Activated CD8-positive, alpha-beta memory T cell treated with anti-CD3 and anti-CD28 coated beads for 24 hours (primary cell): ENCODE measurements around the gene C10orf143.
A peak's percentile ranks its signal among the peaks of the same experiment; 100 is the strongest.
"Not testable (repeated sequence)": the region's sequence is repeated elsewhere in the genome, so short reads cannot be mapped to it uniquely, and the experiment has no call there.

Source experiments
- DNase-seq: peaks from one replicate; pipeline ENCODE4 v3.0.0-alpha.2; 2020

C10orf143 gene

GRCh38 chr10:130027716-130028464 lies 82.7 kb downstream of the C10orf143 start:
- no peak for DNase-seq

GRCh38 chr10:130026670-130027456 lies 83.8 kb downstream of the C10orf143 start:
- DNase-seq, result no peak

DNA sequence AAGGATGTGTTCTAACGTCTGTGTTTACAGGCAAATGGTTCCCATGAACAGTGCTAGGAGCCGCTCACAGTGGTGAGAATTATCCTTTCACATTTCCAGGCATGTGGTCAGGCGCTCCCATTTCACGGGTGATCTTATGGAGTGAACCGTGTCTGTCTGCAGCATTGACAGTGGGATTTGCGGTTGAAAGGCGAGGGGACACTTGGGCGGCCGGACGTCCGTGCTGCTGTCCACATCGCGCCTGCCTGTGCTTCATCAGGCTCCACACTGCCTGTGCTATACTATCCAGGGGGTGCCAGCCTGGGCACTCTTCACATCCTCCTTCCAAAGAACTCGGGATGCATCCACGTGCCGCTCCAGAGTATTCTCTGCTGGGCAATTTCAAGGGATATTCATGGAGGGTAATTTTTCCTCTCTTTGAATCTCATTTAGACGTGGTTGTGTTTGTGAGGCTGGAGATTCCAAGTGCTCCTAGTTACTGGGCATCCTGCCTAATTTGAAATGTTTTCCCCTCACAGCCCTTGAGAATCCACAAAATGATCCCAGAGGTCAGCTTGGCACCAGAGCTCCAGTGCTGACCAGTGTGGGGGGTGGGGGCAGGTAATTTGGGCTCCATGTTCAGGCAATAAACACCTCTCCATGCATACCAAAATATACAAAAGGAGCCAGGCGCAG lies 84.7 kb downstream of the C10orf143 start:
- no peak for DNase-seq

DNA sequence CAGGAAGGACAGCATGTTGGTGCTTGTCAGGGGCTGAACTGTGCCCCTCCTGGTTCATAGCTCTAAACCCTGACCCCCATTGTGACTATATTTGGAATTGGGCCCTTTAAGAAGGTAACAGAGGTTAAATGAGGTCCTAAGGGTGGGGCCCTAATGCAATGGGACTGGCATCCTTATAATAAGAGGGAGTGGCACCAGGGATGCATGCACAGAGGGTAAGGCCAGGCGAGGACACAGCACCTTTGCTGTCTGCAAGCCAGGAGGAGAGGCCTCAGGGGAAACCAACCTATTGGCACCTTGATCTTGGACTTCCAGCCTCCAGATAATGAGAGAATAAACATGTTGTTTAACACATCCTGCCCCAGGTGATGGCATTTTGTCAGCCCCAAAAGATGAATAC lies 85.3 kb downstream of the C10orf143 start:
- no peak for DNase-seq

DNA sequence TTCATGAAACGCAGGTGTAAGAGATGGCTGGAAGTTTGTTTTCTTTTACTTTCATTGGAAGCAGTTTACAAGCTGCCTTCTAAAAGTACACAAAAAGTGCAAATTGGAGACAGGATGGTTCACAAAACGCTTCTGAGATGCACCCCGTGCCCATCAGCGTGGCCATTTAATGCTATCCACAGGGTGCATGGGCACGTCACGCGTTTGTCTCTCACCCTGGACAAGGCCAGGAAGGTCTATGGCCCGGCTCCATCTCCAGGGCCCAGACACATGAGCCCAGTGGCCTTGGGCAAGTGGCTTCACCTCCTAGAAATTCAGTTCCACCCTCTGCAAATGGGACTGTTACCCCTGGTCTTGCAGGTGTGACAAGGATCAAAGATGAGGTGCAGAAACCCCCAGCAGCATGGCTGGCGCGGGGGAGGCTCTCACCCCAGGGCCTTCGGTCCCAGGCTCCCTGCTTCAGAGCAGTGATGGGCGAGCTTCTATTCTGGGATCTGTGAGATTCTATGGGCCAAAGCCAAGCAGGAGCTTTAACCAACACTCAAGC lies 85.8 kb downstream of the C10orf143 start:
- DNase-seq, result no peak

DNA sequence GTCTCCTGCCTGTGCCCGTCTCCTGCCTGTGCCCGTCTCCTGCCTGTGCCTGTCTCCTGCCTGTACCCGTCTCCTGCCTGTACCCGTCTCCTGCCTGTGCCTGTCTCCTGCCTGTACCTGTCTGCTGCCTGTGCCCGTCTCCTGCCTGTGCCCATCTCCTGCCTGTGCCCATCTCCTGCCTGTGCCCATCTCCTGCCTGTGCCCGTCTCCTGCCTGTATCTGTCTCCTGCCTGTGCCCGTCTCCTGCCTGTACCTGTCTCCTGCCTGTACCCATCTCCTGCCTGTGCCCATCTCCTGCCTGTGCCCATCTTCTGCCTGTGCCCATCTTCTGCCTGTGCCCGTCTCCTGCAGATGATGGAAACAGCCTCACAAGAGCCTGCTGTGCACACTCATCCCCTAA lies 86.3 kb downstream of the C10orf143 start:
- DNase-seq, result not testable (repeated sequence)

DNA sequence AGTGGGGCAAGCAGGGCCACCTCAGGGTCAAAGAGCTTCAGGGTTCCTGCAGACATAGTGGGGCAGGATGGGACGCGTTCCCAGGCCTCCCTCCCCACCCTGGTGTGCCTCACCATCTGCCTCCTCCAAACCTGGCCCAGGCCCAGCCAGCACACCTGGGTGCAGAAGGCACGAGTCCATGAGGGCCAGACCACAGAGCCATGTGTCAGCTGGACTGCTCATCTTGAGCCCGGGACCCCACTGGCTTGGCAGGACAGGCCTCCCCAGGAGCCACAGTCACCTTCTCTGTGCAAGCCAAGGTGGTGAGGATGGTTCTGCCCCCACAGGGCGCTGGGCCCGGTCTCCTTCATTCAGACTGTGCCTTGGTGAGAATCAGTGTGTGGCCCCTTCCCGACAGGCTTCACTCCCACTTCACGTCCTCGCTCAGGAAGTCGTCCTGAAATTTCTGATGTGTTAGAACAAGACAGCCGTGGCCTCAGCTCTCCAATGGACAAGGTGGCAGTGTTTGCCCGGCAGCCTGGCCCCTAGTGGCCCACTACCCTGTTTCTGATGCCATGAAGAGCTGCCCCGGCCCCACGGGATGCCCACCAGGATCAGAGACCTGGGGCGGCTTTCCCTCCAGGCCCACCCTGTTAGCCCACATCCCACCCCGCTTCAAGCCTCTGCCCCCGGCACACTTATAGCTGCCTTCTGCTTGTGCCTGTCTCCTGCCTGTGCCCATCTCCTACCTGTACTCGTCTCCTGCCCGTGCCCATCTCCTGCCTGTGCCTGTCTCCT lies 87.0 kb downstream of the C10orf143 start:
- no peak for DNase-seq

DNA sequence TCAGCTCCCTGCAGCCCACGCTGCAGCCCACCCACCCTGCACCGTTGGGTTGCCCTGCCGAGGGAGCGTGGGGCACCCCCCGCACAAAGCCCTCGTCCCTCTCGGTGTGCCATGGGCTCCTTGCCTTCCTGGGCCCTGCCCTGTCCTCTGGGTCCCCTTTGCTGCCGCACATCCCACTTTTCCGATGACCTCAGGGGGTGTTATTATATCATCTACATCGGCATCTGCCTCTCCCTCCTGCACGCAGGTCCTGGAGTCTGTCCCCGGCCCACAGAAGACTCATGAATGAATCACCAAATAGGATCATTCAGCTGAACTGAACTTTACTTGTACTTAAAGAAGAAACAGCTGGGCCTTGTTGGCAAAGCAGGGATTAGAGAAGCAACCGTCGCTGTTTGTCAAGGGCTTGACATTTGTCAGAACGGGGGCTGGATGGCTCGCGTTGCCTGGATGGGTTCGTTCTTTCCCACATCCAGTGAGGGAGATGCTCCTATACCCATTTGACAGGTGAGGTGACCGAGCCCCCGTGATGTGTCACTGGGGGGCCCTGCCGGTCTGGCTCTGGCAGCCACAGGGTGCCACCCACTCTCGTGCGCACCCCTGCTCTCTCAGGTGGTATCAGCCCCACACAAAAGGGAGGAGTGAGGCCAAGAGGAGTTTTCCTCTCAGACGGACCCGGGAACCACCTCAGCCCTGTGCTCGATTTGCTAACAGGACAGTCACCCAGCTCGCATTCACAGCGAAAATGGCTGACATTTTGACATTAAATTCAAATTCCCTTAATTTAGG lies 87.9 kb downstream of the C10orf143 start:
- peak; percentile 17 for DNase-seq

GRCh38 chr10:130022086-130022485 lies 88.5 kb downstream of the C10orf143 start:
- DNase-seq, result peak; percentile 30

GRCh38 chr10:130021383-130021950 lies 89.2 kb downstream of the C10orf143 start:
- peak; percentile 17 for DNase-seq

- DNase-seq, result peak; percentile 47
Observed at GRCh38 chr10:130020651-130021382, 89.8 kb downstream of the C10orf143 start.

DNA sequence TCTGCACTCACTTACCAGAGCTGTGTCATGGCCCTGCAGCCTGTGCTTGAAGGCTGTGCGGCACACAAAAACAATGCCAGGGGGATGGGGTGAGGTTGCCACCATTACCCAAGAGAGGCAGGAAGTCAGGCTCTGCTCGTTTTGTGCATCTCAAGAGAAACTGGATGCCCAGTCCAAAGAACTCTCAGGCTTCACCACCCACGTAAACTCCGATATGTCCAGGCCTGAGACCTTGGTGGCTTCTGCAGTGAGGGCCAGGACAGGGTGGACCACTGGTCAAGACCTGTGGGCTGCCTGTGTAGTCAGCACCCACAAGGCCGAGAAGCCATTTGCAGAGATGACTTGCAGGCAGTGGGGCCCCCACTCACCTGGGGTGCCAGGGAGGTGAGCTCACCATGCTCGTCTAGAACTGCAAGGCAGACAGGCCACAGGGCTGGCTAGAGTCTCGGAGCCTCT lies 91.9 kb downstream of the C10orf143 start:
- DNase-seq, result peak; percentile 42

- peak; percentile 47 for DNase-seq
Observed at GRCh38 chr10:130018265-130018664, 92.4 kb downstream of the C10orf143 start.

GRCh38 chr10:130017631-130018022 lies 93.0 kb downstream of the C10orf143 start:
- DNase-seq, result peak; percentile 32

- DNase-seq, result peak; percentile 5
Observed at GRCh38 chr10:130016993-130017630, 93.5 kb downstream of the C10orf143 start.

GRCh38 chr10:130016095-130016494 lies 94.5 kb downstream of the C10orf143 start:
- no peak for DNase-seq

DNA sequence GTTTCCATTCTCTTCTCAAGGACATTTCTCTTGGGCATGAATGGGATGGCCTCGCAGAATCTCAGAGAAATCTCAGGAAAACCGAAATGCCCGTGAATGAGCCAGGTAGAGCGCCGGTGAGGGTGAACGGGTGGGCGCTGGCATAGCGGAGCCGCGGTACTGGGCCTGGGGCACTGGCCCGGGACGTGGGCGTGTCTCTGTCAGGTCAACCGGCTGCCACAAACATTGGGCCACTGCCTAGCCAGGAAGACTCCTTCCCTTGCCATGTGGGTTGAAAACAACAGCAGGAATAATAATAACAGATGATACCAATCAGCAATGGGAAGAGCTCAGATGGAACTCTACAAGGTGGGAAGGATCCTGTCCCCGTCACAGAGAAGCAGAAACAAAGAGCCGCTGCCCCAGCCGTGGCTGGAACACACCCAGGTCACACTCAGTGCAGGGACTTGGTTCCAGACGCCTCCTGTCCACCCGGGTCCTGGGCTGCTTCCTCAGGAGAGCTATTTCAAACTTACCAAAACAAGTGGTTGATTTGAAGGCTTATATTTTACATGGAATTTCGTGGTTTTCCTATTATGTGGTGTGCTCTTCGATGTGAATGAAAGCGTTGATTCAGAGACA lies 95.4 kb downstream of the C10orf143 start:
- DNase-seq, result no peak

GRCh38 chr10:130014263-130015074 lies 96.2 kb downstream of the C10orf143 start:
- peak; percentile 46 for DNase-seq
